Heart right ventricle (tissue), 16 donors: ENCODE data around the gene CCDC106. TPM values are rescaled to one million over a fixed set of nuclear protein-coding genes. Genes with fewer than 3 reads are reported as not detected.

Experiments
- ATAC-seq, 8 donors: fragments of 200-7000 bp; cut with Tn5 transposase; one replicate each; pipeline ENCODE4 v1.9.1; 2020; ENCODE audit warnings: mild to moderate bottlenecking in 8 of 8, moderate library complexity in 8 of 8, moderate number of reproducible peaks in 1 of 8
- DNase-seq, 2 donors: peaks; one replicate each; pipeline ENCODE4 v3.0.0-alpha.2; 2020
- H3K27ac ChIP-seq, 10 donors: fragments of 200-600 bp; sonication (generic) in 2 of 10; one replicate each; pipeline versions ENCODE4 v1.5.0 to v1.8.0; 2020 to 2022; ENCODE audit warnings: mild to moderate bottlenecking in 3 of 10
- H3K27me3 ChIP-seq, 7 donors: fragments of 200-600 bp; one replicate each; pipeline ENCODE4 v1.8.0; 2021 to 2022; ENCODE audit warnings: mild to moderate bottlenecking in 2 of 7
- H3K36me3 ChIP-seq, 9 donors: fragments of 200-600 bp; sonication (generic) in 1 of 9; one replicate each; pipeline versions ENCODE4 v1.5.0 to v1.8.0; 2020 to 2022; ENCODE audit warnings: mild to moderate bottlenecking in 2 of 9
- H3K4me1 ChIP-seq, 9 donors: fragments of 200-600 bp; sonication (generic) in 1 of 9; one replicate each; pipeline versions ENCODE4 v1.5.0 to v1.8.0; 2020 to 2022; ENCODE audit warnings: mild to moderate bottlenecking in 4 of 9
- H3K4me3 ChIP-seq, 10 donors: fragments of 200-600 bp; sonication (generic) in 2 of 10; one replicate each; pipeline versions ENCODE4 v1.5.0 to v1.8.0; 2020 to 2022; ENCODE audit warnings: mild to moderate bottlenecking in 7 of 10, moderate library complexity in 2 of 10
- H3K9me3 ChIP-seq, 11 donors: fragments of 200-600 bp in 10 of 11; sonication (generic) in 2 of 11; one replicate each; pipeline versions ENCODE4 v1.5.0 to v1.8.0; 2013 to 2022; ENCODE audit warnings: mild to moderate bottlenecking in 2 of 11, control low read depth in 1 of 11, moderate library complexity in 1 of 11
- WGBS, 2 donors: extraction: QIAGEN DNeasy Blood & Tissue Kit; methylation state at CpG; one replicate each; pipeline ENCODE4 v1.1.7; 2013; ENCODE audit warnings: inconsistent platforms in 1 of 2; 5-methylcytosine and 5-hydroxymethylcytosine counted together
- intact Hi-C, 10 donors: fragments of 100-400 bp; cut with DNase I; formaldehyde crosslinking; loops; one replicate each; pipeline versions ENCODE4 v1.11.1 to v1.14.2; 2022
- polyA plus RNA-seq, 2 donors: library from polyadenylated mRNA; stranded (reverse); fragments of 200-250 nt; gene quantifications; one replicate each; pipeline ENCODE4 v1.2.3, GENCODE V29; 2013
- total RNA-seq, 10 donors: library from RNA; stranded (reverse); fragmentation: NEBNext Ultra II Directional in 3 of 10; extraction: Animal tissue kit (Norgen Biotek cat#: 25700) in 3 of 10; gene quantifications; one replicate each; pipeline versions ENCODE4 v1.2.1 to v1.2.4, GENCODE V29; 2021 to 2023
- TF ChIP-seq, protein P1 (sequence below), 9 donors: fragments of 200-600 bp; sonication (generic) in 2 of 9; IDR thresholded peaks; one replicate each; pipeline versions ENCODE4 v1.5.0 to v1.8.0; 2021 to 2022; ENCODE audit warnings: antibody characterized with exemption in 9 of 9, mild to moderate bottlenecking in 5 of 9, moderate library complexity in 1 of 9
- donor health status: Arrhythmogenic right ventricular cardiomyopathy.
- donor health status: ischemic (EF 13 %, LVEDD 7.1; RV severe dilation, severe dysfunction).
- donor health status: healthy with polysubstance abuse.
- donor health status: DM: no; HTN: yes; CAD: no.
- donor health status: DM: no; HTN: no; CAD: no.
- donor health status: ischemic (EF 25% LVEDD 6.9; RV normal size, moderate dysfunction).
- donor health status: ischemic (EF 25% LVEDD 5.7; RV mildly dilated, moderate dysfunction).
- donor health status: healthy.
- donor health status: DM: yes; HTN: yes; CAD: no.
- donor health status: Ischemic cardiomyopathy.
- donor health status: ischemic (EF 35%, LVEDD 5.7; RV mildly dilated, moderate dysfunction).
- donor health status: nonischemic (EF 11% LVEDD 7.7; RV severe dilation, severe dysfunction).
- donor health status: DM: yes; HTN: yes; CAD: no.
- donor health status: PGD.
- donor health status: ischemic (EF 29% LVEDD 5.4; RV normal size, mild dysfunction).
- donor health status: nonischemic (EF 23%, LVEDD 6.1; RV moderate dilation, normal function).

The CCDC106 gene
- total and polyA plus RNA-seq, 12 donors: 12.1 to 29.6 (median 14.4) TPM

DNA sequence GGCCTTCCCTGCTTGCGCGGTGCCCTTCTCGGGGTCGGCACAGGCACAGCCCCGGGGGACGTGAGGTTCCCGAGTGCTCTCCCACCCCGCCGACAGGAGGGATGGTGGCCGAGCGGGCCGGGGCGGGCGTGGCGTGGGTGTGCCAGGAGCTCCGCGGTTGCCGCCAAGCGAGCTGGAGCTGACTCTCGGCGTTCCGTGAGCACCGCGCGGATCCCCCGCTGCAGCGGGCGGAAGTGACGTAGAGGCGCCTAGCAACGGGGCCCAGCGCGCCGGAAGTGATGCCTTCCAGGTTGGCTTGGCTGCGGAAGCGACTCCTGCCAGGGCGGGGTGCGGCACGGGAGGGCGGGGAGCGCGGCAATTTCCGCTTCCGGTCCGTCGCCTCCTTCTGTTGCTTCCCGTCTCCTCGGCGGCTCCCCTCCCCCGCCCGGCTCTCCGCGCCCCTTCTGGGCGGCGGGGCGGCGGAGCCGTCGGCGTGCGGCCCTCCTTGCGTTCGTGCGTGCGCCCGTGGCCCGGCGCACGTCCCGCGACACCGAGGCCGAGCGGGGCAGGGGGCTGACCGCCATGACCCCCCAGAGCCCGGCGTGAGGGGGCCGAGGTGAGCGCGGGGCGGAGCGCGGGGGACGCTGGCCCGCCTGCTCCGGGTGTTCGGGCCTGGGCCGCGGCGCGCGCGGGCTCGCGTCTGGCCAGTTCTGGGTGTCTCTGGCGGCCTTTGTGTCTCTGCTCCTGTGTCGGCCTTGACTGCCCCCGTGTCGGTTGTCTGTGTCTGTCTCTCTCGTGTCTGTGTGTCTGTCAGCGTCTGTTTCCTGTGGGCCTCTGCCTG is 27.0 kb downstream of the CCDC106 start, which contains the start of gene EPN1:
Gene EPN1, plus strand, starts transcription at position 386 of the 820 bp plus-strand sequence. CDS start 3,402 bp downstream, outside the sequence.
- peaks cover 0 to 69% (median 17%) of the 10 kb centered on the region in 9 donors for H3K36me3 ChIP-seq
- TF ChIP-seq, protein P1, sequence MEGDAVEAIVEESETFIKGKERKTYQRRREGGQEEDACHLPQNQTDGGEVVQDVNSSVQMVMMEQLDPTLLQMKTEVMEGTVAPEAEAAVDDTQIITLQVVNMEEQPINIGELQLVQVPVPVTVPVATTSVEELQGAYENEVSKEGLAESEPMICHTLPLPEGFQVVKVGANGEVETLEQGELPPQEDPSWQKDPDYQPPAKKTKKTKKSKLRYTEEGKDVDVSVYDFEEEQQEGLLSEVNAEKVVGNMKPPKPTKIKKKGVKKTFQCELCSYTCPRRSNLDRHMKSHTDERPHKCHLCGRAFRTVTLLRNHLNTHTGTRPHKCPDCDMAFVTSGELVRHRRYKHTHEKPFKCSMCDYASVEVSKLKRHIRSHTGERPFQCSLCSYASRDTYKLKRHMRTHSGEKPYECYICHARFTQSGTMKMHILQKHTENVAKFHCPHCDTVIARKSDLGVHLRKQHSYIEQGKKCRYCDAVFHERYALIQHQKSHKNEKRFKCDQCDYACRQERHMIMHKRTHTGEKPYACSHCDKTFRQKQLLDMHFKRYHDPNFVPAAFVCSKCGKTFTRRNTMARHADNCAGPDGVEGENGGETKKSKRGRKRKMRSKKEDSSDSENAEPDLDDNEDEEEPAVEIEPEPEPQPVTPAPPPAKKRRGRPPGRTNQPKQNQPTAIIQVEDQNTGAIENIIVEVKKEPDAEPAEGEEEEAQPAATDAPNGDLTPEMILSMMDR (IDR thresholded peaks at IDR 0.05): no peak

DNA sequence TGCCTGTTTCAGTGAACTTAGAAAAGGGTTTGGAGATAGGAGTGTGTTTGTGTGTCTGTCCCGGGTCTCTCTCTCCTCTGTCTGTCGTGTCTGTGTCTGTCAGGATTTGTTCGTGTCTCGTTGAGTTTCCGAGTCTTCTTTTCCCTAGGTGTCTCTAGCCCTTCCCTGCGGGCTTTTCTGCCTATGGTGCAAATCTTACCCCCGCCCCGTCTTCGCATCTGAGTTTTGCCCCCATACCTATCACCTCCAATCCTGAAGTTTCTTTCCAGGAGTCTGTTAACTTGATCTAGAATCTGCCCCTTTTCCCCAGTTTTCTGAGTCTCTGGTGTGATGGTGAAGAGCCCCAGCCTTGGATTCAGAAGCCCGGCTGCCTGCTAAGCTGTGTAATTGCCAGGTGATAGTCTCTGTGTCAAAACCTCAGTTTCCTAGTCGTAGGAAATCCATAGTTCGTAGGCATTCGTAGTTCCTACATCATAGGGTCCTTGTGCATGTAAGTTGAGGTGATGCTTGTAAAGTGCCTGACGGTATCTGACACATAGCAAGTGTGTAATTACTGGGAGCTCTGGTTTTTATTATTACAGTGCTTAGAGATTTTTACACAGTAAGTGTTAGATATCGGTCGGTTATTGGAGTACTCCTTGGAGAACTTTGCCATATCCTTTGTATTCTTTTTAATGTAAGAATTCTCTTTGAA is 27.8 kb downstream of the CCDC106 start:
- 6 to 10% methylated on average over 16 of the region's 16 CpGs for WGBS, 2 donors

More for the DNA sequence above, 27.0 kb downstream of the CCDC106 start, which contains the start of gene EPN1:
- intact Hi-C loops: loop anchor here in 3 of 10 donors (1.0 kb wide), 2 partner anchors 20 to 21 kb away; partner anchors contain the start of gene U2AF2 (in 1 of the 3)
- Histone ChIP-seq H3K4me1 (peaks cover 13 to 64% (median 52%) of the 10 kb centered on the region in 9 donors), H3K9me3 (no peaks in the 10 kb centered on the region), H3K27me3 (no peaks in the 10 kb centered on the region), H3K4me3 (peak within 1 kb of the TSS; percentile 39 to 97 (median 79)), H3K27ac (peak within 1 kb of the TSS; percentile 88 to 97 (median 95))
- peak; percentile 88 to 95 (median 93) for ATAC-seq
- 0 to 1% methylated on average over 73 to 99 of the region's 101 CpGs for WGBS, 2 donors
- DNase-seq: peak; percentile 97 to 98

DNA sequence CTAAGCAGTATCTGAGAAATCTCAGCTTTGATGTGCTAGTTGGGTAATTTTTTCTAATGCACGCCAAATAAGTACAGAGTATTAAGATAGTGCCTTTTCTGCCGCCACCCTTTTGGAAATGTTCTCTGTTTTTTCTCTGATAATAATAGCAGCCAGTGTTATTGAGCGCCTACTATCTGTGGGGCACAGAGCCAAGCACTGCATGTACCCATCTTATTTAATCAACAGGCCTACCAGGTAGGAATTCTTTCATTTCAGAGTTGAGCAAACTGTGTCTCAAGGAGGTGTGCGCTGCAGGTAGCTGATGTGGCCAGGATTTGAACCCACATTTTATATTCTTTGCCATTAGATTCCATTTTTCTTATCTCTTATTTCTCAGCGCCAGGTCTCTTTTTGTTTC is 28.4 kb downstream of the CCDC106 start:
- peak in 1 of 8 donors; percentile 14 for ATAC-seq

More for the DNA sequence above, 27.8 kb downstream of the CCDC106 start:
- ATAC-seq: no peak
- peaks cover 0 to 69% (median 17%) of the 10 kb centered on the region in 9 donors for H3K36me3 ChIP-seq
- no peak for DNase-seq
- H3K27ac ChIP-seq: peak overlapping the region; percentile 88 to 97 (median 95)
- no peaks in the 10 kb centered on the region for H3K9me3 ChIP-seq
- TF ChIP-seq, protein P1 (IDR thresholded peaks at IDR 0.05): no peak
- peaks cover 13 to 72% (median 55%) of the 10 kb centered on the region in 9 donors for H3K4me1 ChIP-seq
- no peaks in the 10 kb centered on the region for H3K27me3 ChIP-seq
- intact Hi-C loops: loop anchor here in 3 of 10 donors (1.0 kb wide), 2 partner anchors 21 to 22 kb away; partner anchors contain the start of gene U2AF2 (in 1 of the 3)
- H3K4me3 ChIP-seq: peak overlapping the region; percentile 39 to 97 (median 79)

More for the DNA sequence above, 28.4 kb downstream of the CCDC106 start:
- intact Hi-C loops: no loop called here
- no peaks in the 10 kb centered on the region for H3K27me3 ChIP-seq
- H3K36me3 ChIP-seq: peaks cover 0 to 70% (median 22%) of the 10 kb centered on the region in 9 donors
- H3K4me3 ChIP-seq: peak overlapping the region in 9 of 10 donors; percentile 71 to 97 (median 80)
- TF ChIP-seq, protein P1 (IDR thresholded peaks at IDR 0.05): peak in 2 of 9 donors; percentile 20 to 23
- H3K9me3 ChIP-seq: no peaks in the 10 kb centered on the region
- 30 to 46% methylated on average over 5 of the region's 5 CpGs for WGBS, 2 donors
- H3K4me1 ChIP-seq: peaks cover 13 to 76% (median 56%) of the 10 kb centered on the region in 9 donors
- DNase-seq: no peak
- peak overlapping the region in 9 of 10 donors; percentile 19 to 97 (median 96) for H3K27ac ChIP-seq
